WTC11 (cell line): ENCODE results near the gene JOSD1.

ENCODE experiments used
- TF ChIP-seq, protein P1 (sequence below): fragments of 200-600 bp; IDR thresholded peaks from 2 replicates; pipeline ENCODE4 v1.8.0; 2022; ENCODE audit warnings: antibody characterized with exemption
- TF ChIP-seq, protein P2 (sequence below): sonication (generic); formaldehyde crosslinking; IDR thresholded peaks from 2 replicates; pipeline ENCODE4 v1.8.1; 2023; ENCODE audit warnings: mild to moderate bottlenecking, moderate library complexity, missing genetic modification reagents
- TF ChIP-seq, protein P3 (sequence below): sonication (generic); formaldehyde crosslinking; IDR thresholded peaks from 2 replicates; pipeline ENCODE4 v1.8.0; 2022; ENCODE audit warnings: mild to moderate bottlenecking, missing genetic modification reagents

DNA sequence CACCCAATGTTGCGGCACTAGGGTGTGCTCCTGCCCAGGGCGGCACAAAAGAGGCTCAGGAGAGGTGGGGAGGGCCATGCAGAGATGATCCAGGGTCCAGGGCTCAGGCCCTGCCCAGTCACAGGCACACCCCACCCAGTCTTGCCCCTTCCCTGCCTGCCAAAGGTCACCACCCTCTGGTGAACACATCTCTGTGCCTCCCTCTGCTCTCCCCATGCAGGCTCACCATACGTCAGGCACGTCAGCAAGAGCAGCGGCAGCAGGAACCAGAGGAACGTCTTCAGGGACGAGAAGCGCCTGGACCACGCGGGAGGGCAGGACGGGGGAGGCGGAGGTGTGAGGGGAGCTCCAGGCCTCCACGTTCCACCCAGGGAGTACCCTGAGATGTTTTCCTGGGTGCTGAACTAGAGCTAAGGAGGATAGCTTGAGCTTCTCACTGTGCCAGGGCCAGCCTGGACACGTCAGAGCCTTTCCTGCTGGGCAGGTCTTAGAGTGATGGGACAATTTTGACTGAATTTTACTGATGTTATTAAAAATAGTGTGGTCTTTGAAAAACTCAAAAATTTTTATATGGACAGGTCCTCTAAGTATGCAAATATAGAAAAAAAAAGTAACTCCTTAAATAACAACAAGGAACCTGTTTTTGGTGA, 47.9 kb upstream of the JOSD1 start:
- TF ChIP-seq, protein P1, sequence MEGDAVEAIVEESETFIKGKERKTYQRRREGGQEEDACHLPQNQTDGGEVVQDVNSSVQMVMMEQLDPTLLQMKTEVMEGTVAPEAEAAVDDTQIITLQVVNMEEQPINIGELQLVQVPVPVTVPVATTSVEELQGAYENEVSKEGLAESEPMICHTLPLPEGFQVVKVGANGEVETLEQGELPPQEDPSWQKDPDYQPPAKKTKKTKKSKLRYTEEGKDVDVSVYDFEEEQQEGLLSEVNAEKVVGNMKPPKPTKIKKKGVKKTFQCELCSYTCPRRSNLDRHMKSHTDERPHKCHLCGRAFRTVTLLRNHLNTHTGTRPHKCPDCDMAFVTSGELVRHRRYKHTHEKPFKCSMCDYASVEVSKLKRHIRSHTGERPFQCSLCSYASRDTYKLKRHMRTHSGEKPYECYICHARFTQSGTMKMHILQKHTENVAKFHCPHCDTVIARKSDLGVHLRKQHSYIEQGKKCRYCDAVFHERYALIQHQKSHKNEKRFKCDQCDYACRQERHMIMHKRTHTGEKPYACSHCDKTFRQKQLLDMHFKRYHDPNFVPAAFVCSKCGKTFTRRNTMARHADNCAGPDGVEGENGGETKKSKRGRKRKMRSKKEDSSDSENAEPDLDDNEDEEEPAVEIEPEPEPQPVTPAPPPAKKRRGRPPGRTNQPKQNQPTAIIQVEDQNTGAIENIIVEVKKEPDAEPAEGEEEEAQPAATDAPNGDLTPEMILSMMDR = no peak
- TF ChIP-seq, protein P2, sequence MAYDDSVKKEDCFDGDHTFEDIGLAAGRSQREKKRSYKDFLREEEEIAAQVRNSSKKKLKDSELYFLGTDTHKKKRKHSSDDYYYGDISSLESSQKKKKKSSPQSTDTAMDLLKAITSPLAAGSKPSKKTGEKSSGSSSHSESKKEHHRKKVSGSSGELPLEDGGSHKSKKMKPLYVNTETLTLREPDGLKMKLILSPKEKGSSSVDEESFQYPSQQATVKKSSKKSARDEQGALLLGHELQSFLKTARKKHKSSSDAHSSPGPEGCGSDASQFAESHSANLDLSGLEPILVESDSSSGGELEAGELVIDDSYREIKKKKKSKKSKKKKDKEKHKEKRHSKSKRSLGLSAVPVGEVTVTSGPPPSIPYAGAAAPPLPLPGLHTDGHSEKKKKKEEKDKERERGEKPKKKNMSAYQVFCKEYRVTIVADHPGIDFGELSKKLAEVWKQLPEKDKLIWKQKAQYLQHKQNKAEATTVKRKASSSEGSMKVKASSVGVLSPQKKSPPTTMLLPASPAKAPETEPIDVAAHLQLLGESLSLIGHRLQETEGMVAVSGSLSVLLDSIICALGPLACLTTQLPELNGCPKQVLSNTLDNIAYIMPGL (CRISPR knock-in tag) = no peak
- TF ChIP-seq, protein P3, sequence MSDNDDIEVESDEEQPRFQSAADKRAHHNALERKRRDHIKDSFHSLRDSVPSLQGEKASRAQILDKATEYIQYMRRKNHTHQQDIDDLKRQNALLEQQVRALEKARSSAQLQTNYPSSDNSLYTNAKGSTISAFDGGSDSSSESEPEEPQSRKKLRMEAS = no peak
